Measurements from ENCODE around the gene TTC29. TPM values are rescaled to one million over a fixed set of nuclear protein-coding genes. Genes with fewer than 3 reads are reported as not detected.

TTC29 gene
- total RNA-seq, 1 experiment from 2014 or later, result 0.09 TPM

DNA sequence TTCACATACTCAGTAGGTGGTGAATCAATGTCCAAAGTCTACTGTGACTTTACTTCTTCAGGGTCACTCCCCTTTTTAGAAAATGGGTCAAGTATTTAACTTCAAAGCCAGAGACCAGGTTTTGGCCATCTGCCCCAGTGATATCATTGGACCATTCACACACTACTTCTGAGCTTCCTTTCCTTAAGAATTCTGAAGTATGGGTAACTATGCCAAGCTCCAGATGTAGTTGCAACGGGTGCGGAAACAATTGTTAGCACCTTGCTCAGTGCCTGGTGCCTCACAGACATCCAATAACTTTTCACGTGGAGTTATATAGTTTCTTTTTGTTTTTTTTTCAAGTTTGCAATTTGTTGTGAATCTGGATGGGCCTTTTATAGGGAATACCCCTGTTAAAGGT, 62.6 kb downstream of the TTC29 start:
- no peaks in the 10 kb centered on the region for H3K4me1 Mint-ChIP-seq
- peaks cover 8% of the 10 kb centered on the region for H3K9me3 Mint-ChIP-seq
- no peak overlapping the region for H3K4me3 Mint-ChIP-seq
- ChIA-PET CTCF (no interaction called here), POLR2A (no interaction called here)
- no peak for DNase-seq (ENCODE audit: low spot score)
- no peaks in the 10 kb centered on the region for H3K36me3 Mint-ChIP-seq
- H3K27me3 Mint-ChIP-seq (ENCODE audit: low read depth), result no peaks in the 10 kb centered on the region
- H3K27ac Mint-ChIP-seq, result no peak overlapping the region
- no peak for ATAC-seq
- TF ChIP-seq SOX15 (CRISPR knock-in tag; IDR thresholded peaks at IDR 0.05), result no peak
- no peak for TF ChIP-seq ZNF138 (CRISPR knock-in tag; conservative IDR thresholded peaks at IDR 0.05)
- TF ChIP-seq JAZF1 (CRISPR knock-in tag; IDR thresholded peaks at IDR 0.05), result no peak
- no peak for TF ChIP-seq TEAD1 (CRISPR knock-in tag; IDR thresholded peaks at IDR 0.05)
- TF ChIP-seq ATF6 (CRISPR knock-in tag; IDR thresholded peaks at IDR 0.05), result no peak
- TF ChIP-seq, protein P1, sequence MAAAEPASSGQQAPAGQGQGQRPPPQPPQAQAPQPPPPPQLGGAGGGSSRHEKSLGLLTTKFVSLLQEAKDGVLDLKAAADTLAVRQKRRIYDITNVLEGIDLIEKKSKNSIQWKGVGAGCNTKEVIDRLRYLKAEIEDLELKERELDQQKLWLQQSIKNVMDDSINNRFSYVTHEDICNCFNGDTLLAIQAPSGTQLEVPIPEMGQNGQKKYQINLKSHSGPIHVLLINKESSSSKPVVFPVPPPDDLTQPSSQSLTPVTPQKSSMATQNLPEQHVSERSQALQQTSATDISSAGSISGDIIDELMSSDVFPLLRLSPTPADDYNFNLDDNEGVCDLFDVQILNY (CRISPR knock-in tag; IDR thresholded peaks at IDR 0.05), result no peak
- TF ChIP-seq CBFB (CRISPR knock-in tag; IDR thresholded peaks at IDR 0.05; ENCODE audit: low read depth), result no peak
- no peak for TF ChIP-seq CREM (CRISPR knock-in tag; IDR thresholded peaks at IDR 0.05)
- TF ChIP-seq, protein P2, sequence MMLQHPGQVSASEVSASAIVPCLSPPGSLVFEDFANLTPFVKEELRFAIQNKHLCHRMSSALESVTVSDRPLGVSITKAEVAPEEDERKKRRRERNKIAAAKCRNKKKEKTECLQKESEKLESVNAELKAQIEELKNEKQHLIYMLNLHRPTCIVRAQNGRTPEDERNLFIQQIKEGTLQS (CRISPR knock-in tag; conservative IDR thresholded peaks at IDR 0.05), result no peak
- TF ChIP-seq, protein P3, sequence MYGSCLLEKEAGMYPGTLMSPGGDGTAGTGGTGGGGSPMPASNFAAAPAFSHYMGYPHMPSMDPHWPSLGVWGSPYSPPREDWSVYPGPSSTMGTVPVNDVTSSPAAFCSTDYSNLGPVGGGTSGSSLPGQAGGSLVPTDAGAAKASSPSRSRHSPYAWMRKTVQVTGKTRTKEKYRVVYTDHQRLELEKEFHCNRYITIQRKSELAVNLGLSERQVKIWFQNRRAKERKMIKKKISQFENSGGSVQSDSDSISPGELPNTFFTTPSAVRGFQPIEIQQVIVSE (CRISPR knock-in tag; IDR thresholded peaks at IDR 0.05; ENCODE audit: borderline replicate concordance), result no peak

DNA sequence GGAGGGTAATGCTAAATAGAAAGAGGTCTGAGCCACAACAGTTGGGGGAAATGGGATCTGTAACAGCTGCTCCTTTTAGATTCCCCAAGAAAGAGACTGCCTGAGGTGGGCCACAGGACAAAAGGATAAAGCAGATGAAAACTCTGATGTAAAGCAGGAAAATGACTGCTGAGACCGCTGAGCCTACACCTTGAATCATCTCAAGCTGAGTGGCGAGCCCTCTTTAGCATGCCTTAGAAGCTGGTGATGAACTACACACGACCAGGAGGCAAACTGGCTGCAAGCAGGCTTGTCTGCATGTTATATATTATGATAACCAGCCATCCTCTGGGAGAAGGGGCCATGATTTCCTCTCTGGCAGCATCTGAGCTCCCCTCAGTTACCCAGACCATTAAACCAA, 88.4 kb downstream of the TTC29 start:
- DNase-seq (ENCODE audit: low spot score), result no peak
- Mint-ChIP-seq H3K27ac (no peak overlapping the region), H3K4me1 (no peaks in the 10 kb centered on the region), H3K9me3 (no peaks in the 10 kb centered on the region), H3K36me3 (no peaks in the 10 kb centered on the region), H3K4me3 (no peak overlapping the region), H3K27me3 (ENCODE audit: low read depth) (no peaks in the 10 kb centered on the region)
- CTCF ChIA-PET, result no interaction called here
- POLR2A ChIA-PET, result no interaction called here
- ATAC-seq, result no peak
- no peak for TF ChIP-seq OVOL2 (CRISPR knock-in tag; IDR thresholded peaks at IDR 0.05; ENCODE audit: borderline replicate concordance)
- no peak for TF ChIP-seq CREM (CRISPR knock-in tag; IDR thresholded peaks at IDR 0.05)
- TF ChIP-seq ETV6 (CRISPR knock-in tag; IDR thresholded peaks at IDR 0.05), result no peak

GRCh38 chr4:146855761-146856160, 89.9 kb downstream of the TTC29 start:
- Mint-ChIP-seq H3K4me3 (no peak overlapping the region), H3K27me3 (ENCODE audit: low read depth) (no peaks in the 10 kb centered on the region), H3K9me3 (no peaks in the 10 kb centered on the region), H3K36me3 (no peaks in the 10 kb centered on the region), H3K27ac (no peak overlapping the region), H3K4me1 (no peaks in the 10 kb centered on the region)
- ATAC-seq (no peak), DNase-seq (ENCODE audit: low spot score) (no peak)
- ChIA-PET CTCF (no interaction called here), POLR2A (no interaction called here)
- no peak for TF ChIP-seq EMX1 (CRISPR knock-in tag; IDR thresholded peaks at IDR 0.05)
- no peak for TF ChIP-seq ZNF512 (CRISPR knock-in tag; IDR thresholded peaks at IDR 0.05; ENCODE audit: borderline replicate concordance)
- TF ChIP-seq GABPB1 (CRISPR knock-in tag; IDR thresholded peaks at IDR 0.05), result no peak
- TF ChIP-seq ZNF232 (CRISPR knock-in tag; IDR thresholded peaks at IDR 0.05), result no peak
- TF ChIP-seq PREB (CRISPR knock-in tag; IDR thresholded peaks at IDR 0.05; ENCODE audit: borderline replicate concordance), result no peak
- TF ChIP-seq, protein P4, sequence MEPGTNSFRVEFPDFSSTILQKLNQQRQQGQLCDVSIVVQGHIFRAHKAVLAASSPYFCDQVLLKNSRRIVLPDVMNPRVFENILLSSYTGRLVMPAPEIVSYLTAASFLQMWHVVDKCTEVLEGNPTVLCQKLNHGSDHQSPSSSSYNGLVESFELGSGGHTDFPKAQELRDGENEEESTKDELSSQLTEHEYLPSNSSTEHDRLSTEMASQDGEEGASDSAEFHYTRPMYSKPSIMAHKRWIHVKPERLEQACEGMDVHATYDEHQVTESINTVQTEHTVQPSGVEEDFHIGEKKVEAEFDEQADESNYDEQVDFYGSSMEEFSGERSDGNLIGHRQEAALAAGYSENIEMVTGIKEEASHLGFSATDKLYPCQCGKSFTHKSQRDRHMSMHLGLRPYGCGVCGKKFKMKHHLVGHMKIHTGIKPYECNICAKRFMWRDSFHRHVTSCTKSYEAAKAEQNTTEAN (CRISPR knock-in tag; IDR thresholded peaks at IDR 0.05), result no peak
- TF ChIP-seq TEAD4 (CRISPR knock-in tag; IDR thresholded peaks at IDR 0.05), result no peak
- TF ChIP-seq CTCF (IDR thresholded peaks at IDR 0.05), result no peak
- no peak for TF ChIP-seq MYBL2 (CRISPR knock-in tag; IDR thresholded peaks at IDR 0.05)
- no peak for TF ChIP-seq TP53 (CRISPR knock-in tag; IDR thresholded peaks at IDR 0.05)
